GM21515 (cell line): ENCODE measurements around the gene FXYD4.
"Not testable (repeated sequence)": the region's sequence is repeated elsewhere in the genome, so short reads cannot be mapped to it uniquely, and the experiment has no call there.

Source experiments
- ATAC-seq: cut with Tn5 transposase; IDR thresholded peaks from one replicate; pipeline ENCODE4 v1.9.1; 2021; ENCODE audit not compliant: unreplicated experiment

Gene FXYD4

DNA sequence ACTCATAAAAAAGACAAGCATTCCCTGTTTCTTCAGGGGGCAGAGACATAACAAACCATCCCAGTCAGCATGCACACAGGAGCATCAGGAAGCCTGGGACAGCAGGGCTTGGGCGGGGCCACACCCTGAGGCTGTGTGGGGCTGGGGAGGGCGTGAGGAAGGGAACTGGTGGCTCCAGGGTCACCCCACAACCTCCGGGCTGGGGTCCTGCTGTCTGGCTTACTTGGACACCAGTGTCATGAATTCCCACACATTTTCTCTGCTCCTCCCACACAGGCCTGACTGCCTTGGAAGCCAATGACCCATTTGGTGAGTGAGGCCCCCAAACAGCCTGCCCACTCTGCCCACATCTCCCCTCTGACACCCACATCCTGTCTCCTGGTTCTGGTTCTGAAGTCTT, 2.8 kb downstream of the FXYD4 start:
- ATAC-seq = no peak

DNA sequence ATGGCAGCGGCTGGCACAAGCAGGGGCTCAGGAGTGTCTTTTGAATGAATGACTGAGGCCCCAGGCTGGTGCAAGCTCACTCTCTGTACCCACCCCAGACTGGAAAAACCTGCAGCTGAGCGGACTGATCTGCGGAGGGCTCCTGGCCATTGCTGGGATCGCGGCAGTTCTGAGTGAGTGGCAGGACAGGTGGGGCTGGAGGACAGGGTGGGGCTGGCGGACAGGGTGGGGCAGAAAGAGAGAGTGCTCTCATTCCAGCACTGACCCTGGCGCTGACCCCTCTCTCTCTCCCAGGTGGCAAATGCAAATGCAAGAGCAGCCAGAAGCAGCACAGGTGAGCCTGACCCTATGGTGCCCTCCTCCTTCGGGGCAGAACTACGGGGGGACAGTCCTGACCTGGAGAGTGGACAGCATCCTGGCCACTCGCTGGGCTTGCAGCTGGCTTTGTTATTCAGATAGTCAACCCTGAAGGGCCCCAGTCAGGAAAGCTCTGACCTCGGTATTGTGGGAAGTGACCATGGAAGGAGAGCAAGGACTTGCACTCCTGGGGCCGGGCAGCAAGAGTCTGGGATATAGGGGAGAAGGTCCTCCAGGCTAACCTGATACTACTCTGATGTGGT, 4.1 kb downstream of the FXYD4 start:
- no peak for ATAC-seq

DNA sequence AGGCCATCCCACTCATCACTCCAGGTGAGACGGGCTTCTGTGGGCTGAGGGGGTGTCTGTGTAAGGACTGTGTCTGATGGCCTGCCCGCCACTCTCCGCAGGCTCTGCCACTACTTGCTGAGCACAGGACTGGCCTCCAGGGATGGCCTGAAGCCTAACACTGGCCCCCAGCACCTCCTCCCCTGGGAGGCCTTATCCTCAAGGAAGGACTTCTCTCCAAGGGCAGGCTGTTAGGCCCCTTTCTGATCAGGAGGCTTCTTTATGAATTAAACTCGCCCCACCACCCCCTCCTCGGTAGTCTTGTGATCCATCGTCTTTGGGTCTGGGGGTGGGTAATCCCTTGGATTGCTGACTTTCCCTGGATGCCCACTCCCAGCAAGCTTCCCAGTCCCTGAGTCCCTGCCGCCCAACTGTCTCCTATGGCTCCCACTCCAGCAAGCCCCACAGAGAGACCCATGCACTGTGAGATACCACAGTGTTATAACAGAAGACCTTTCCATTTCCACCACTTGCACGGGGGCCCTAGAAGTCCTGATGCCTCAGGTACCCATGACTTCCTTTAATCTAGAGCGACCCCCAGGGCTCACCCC, 4.7 kb downstream of the FXYD4 start:
- no peak for ATAC-seq

- no peak for ATAC-seq
Observed at GRCh38 chr10:43376828-43377423, 5.5 kb downstream of the FXYD4 start.

DNA sequence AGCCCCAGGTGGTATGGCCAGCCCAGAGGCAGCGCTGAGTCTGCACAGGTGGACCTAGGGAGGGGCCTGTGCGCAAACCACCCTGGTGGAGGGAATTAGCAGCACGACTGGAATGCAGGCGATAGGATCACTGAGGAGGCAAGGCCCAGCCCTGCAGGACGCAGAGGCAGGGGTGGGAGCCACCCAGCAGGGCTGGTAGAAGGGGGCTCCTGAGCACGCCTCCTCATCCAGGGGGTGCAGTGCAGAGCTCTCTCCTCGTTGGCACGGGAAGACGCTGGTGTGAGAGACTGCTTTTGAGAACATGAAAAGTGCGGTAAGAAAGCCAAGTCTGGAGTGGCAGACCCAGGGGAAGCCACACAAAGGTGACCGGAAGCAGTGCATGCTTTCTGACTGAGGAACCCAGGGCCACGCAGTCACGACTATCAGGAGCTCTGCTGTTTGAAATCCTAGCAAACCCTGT, 6.0 kb downstream of the FXYD4 start:
- ATAC-seq = no peak

GRCh38 chr10:43380610-43381222, 9.3 kb downstream of the FXYD4 start:
- no peak for ATAC-seq

- no peak for ATAC-seq
Observed at GRCh38 chr10:43383204-43383971, 12.0 kb downstream of the FXYD4 start.

- no peak for ATAC-seq
Observed at GRCh38 chr10:43384252-43385221, 13.1 kb downstream of the FXYD4 start.

- ATAC-seq = no peak
Observed at GRCh38 chr10:43385412-43386004, 14.1 kb downstream of the FXYD4 start.

DNA sequence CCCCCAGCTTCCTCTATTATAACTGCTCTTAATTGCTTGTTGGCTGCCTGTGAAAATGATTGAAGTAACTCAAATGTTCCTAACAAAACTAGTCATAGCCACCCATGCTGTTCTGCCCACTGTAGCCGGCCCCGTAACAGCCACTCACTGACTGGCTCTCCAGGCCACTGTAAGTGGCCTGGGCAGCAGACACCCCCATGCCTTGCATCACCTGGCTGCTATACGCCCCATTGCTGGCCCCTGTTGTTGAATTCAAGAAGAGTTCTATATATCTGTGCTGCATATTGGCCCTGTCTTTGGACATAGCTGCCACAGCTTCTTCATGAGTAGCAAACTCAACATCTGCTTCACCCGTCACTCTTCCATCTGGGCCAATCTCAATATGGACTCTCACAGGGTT, 15.1 kb downstream of the FXYD4 start:
- no peak for ATAC-seq

DNA sequence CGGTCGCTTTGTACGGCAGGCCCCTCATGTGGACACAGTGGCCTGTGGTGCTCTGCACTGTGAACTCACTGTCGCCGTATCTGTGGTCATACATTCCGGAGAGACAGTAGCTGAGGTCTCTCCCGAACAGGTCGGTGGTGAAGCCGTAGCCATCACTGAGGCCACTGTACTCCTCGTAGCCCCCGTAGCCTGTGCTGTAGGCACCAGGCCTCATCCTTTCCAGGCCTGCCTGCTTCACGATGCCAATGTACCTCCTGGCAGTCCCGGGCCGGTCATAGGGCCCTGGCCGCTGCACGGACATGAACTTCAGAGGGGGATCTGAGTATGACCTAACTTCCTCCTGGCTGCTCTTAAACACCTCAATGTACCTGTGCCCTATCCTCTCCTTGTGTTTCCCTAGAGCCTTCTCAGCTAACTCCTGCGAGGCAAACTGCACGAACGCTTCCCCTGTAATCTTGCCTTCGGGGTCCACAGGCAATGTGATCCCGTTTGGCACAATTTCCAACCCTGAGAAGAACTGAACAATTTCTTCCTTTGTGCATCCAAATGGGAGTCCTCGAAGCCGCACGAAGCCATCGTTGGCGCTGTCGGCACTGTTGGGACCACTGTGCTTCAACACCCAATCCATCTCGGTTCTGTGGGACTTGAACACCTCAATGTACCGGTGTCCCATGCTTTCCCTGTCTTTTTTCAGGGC, 15.7 kb downstream of the FXYD4 start:
- no peak for ATAC-seq

GRCh38 chr10:43387678-43388032, 16.2 kb downstream of the FXYD4 start:
- no peak for ATAC-seq

- no peak for ATAC-seq
Observed at GRCh38 chr10:43389867-43390266, 18.4 kb downstream of the FXYD4 start.

DNA sequence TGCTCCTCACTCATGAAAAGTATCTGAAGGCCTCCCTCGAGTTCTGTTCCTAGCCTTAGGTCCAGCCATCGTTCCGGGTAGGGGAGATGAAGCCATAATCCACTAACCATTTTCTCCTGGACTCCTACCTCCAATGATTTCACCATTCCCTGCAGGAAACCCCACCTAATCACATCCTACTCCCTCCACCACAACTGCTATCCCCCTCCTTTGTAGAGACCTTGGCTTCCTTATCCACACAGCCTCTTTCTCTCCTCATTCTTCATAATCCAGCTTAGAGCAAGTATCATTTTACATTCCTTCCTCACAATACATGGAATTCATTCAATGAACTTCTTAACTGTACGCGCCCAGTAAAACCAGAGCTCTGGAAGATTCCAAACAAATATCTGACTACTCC, 18.9 kb downstream of the FXYD4 start:
- no peak for ATAC-seq

GRCh38 chr10:43390759-43391158, 19.3 kb downstream of the FXYD4 start:
- ATAC-seq = no peak

DNA sequence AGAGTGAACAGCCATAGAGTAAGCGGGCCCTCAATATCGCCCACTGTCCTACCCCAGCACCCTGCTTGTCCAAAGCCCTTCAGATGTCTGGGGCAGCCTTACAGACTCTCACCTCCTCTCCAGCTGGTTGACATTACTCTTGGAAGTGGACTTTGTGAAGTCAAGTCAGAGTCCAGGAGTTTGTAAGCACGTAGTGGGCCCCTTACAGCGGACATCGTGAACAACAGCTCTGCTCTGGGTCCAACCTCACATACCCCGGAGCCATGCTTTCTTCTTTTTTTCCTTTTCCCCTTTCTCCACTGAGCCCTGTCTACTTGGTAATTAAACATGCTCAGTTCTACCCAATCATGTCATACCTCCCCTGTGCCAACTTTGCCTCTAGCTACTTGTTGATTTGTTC, 20.1 kb downstream of the FXYD4 start:
- no peak for ATAC-seq

- no peak for ATAC-seq
Observed at GRCh38 chr10:43392748-43393147, 21.3 kb downstream of the FXYD4 start.

DNA sequence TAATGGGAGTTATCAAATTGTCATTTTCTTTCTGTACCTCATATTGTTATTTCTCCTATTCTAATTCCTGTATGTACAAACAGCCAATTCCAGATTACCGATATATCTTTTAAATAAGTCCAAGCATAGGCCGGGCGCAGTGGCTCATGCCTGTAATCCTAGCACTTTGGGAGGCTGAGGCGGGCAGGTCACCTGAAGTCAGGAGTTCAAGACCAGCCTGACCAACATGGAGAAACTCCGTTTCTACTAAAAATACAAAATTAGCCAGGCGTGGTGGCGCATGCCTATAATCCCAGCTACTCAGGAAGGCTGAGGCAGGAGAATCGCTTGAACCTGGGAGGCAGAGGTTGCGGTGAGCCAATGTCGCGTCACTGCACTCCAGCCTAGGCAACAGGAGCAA, 21.8 kb downstream of the FXYD4 start:
- ATAC-seq = not testable (repeated sequence)

- no peak for ATAC-seq
Observed at GRCh38 chr10:43393606-43394360, 22.3 kb downstream of the FXYD4 start.
